GM23338 (cell line): Measurements from ENCODE around the gene ICE1. TPM values are rescaled to one million over a fixed set of nuclear protein-coding genes. Genes with fewer than 3 reads are reported as not detected.

Experiments used
- ATAC-seq: fragments of 200-7000 bp; cut with Tn5 transposase; 3 replicates; pipeline ENCODE4 v1.9.1; 2020
- DNase-seq: peaks from one replicate; pipeline ENCODE4 v3.0.0-alpha.2; 2015; ENCODE audit warnings: low spot score
- H2AFZ ChIP-seq: fragments of 200-600 bp; sonication (generic); 2 replicates; pipeline ENCODE4 v1.8.0; 2016; ENCODE audit warnings: antibody characterized with exemption, mild to moderate bottlenecking, moderate library complexity
- H3F3A ChIP-seq: fragments of 200-600 bp; sonication (generic); replicated peaks from 2 replicates; pipeline ENCODE4 v1.8.0; 2017; ENCODE audit warnings: antibody characterized with exemption, mixed run types, low read depth
- H3K27ac ChIP-seq: fragments of 200-600 bp; sonication (generic); 2 replicates; pipeline ENCODE4 v1.6.1; 2016; ENCODE audit warnings: low read depth
- H3K27me3 ChIP-seq: fragments of 200-600 bp; sonication (generic); 2 replicates; pipeline ENCODE4 v1.8.0; 2016; ENCODE audit warnings: mild to moderate bottlenecking, mixed run types, moderate library complexity; ENCODE audit not compliant: insufficient read depth
- H3K36me3 ChIP-seq: fragments of 200-600 bp; sonication (generic); 2 replicates; pipeline ENCODE4 v1.8.0; 2016; ENCODE audit warnings: mild to moderate bottlenecking; ENCODE audit not compliant: insufficient read depth
- H3K4me1 ChIP-seq: fragments of 200-600 bp; sonication (generic); 2 replicates; pipeline ENCODE4 v1.8.0; 2016; ENCODE audit warnings: mild to moderate bottlenecking, moderate library complexity; ENCODE audit not compliant: insufficient read depth
- H3K4me2 ChIP-seq: fragments of 200-600 bp; sonication (generic); 2 replicates; pipeline ENCODE4 v1.7.1; 2017; ENCODE audit warnings: mixed run types
- H3K4me3 ChIP-seq: fragments of 200-600 bp; sonication (generic); 2 replicates; pipeline ENCODE4 v1.6.1; 2016; ENCODE audit warnings: mixed run types
- H3K79me2 ChIP-seq: fragments of 200-600 bp; sonication (generic); replicated peaks from 2 replicates; pipeline ENCODE4 v1.8.0; 2017; ENCODE audit warnings: mild to moderate bottlenecking; ENCODE audit not compliant: insufficient read depth
- H3K9me2 ChIP-seq: fragments of 200-600 bp; sonication (generic); 2 replicates; pipeline ENCODE4 v1.8.0; 2017; ENCODE audit not compliant: insufficient read depth
- H4K20me1 ChIP-seq: fragments of 200-600 bp; sonication (generic); replicated peaks from 2 replicates; pipeline ENCODE4 v1.8.0; 2017; ENCODE audit warnings: mild to moderate bottlenecking; ENCODE audit not compliant: insufficient read depth
- H3K27ac Mint-ChIP-seq: 2 replicates; pipeline ENCODE4 v1.8.0; 2020; ENCODE audit warnings: inconsistent platforms, mild to moderate bottlenecking, moderate library complexity, mixed read lengths
- H3K27me3 Mint-ChIP-seq: 3 replicates; pipeline ENCODE4 v1.8.0; 2022; ENCODE audit warnings: low read depth, mild to moderate bottlenecking, moderate library complexity, mixed read lengths, inconsistent platforms; ENCODE audit not compliant: insufficient read depth, poor library complexity
- H3K36me3 Mint-ChIP-seq: 3 replicates; pipeline ENCODE4 v1.8.0; 2021; ENCODE audit warnings: low read depth, mild to moderate bottlenecking, inconsistent platforms, moderate library complexity, mixed read lengths
- H3K4me1 Mint-ChIP-seq: 3 replicates; pipeline ENCODE4 v1.8.0; 2020; ENCODE audit warnings: mild to moderate bottlenecking, inconsistent platforms, mixed read lengths
- H3K4me3 Mint-ChIP-seq: 3 replicates; pipeline ENCODE4 v1.8.0; 2021; ENCODE audit warnings: moderate library complexity, mild to moderate bottlenecking, inconsistent platforms, mixed read lengths
- H3K9me3 Mint-ChIP-seq: 3 replicates; pipeline ENCODE4 v1.8.0; 2020; ENCODE audit warnings: moderate library complexity, mild to moderate bottlenecking, inconsistent platforms, mixed read lengths
- CREB1 ChIP-seq: fragments of 250-450 bp; sonication (Bioruptor Pico); IDR thresholded peaks from 2 replicates; pipeline ENCODE4 v1.5.0; 2020; ENCODE audit warnings: low read depth, mild to moderate bottlenecking, moderate library complexity
- EZH2 ChIP-seq: fragments of 200-600 bp; sonication (generic); IDR thresholded peaks from one replicate; pipeline ENCODE4 v1.8.0; 2017; ENCODE audit warnings: antibody characterized with exemption, mild to moderate bottlenecking, low read depth; ENCODE audit not compliant: unreplicated experiment
- EZH2phosphoT487 ChIP-seq: fragments of 200-600 bp; sonication (generic); IDR thresholded peaks from one replicate; pipeline ENCODE4 v1.8.1; 2018; ENCODE audit warnings: antibody characterized with exemption; ENCODE audit not compliant: unreplicated experiment
- JUNB ChIP-seq: IDR thresholded peaks from one replicate; pipeline ENCODE4 v1.6.1; 2016; ENCODE audit warnings: antibody characterized with exemption; ENCODE audit not compliant: unreplicated experiment
- NANOG ChIP-seq: IDR thresholded peaks from 2 replicates; pipeline ENCODE4 v1.6.1; 2016; ENCODE audit warnings: antibody characterized with exemption, borderline replicate concordance
- POLR2AphosphoS5 ChIP-seq: IDR thresholded peaks from 2 replicates; pipeline ENCODE4 v1.6.1; 2016; ENCODE audit warnings: antibody characterized with exemption, low read depth
- STAT1 ChIP-seq: IDR thresholded peaks from one replicate; pipeline ENCODE4 v1.6.1; 2016; ENCODE audit warnings: antibody characterized with exemption; ENCODE audit not compliant: unreplicated experiment
- ZNF114 ChIP-seq: fragments of 250-450 bp; sonication (Bioruptor Pico); IDR thresholded peaks from 2 replicates; pipeline ENCODE4 v1.5.0; 2020; ENCODE audit warnings: mild to moderate bottlenecking, moderate library complexity
- ZNF331 ChIP-seq: fragments of 250-450 bp; sonication (Bioruptor Pico); IDR thresholded peaks from 2 replicates; pipeline ENCODE4 v1.5.0; 2020; ENCODE audit warnings: low read depth, mild to moderate bottlenecking, moderate library complexity
- polyA plus RNA-seq: library from polyadenylated mRNA; unstranded; fragments of >200 nt; fragmentation: Nextera tagmentation; extraction: Ambion mirVana; gene quantifications from 2 replicates; pipeline ENCODE4 v1.2.1, GENCODE V29; 2016
- total RNA-seq: library from RNA; depleted of rRNA; stranded (reverse); fragments of >200 nt; shearing (Covaris generic); gene quantifications from 2 replicates; pipeline ENCODE4 v1.2.3, GENCODE V29; 2014
- TF ChIP-seq, protein P1 (sequence below): IDR thresholded peaks from 2 replicates; pipeline ENCODE4 v1.6.1; 2016; ENCODE audit warnings: antibody characterized with exemption
- TF ChIP-seq, protein P2 (sequence below): fragments of 250-450 bp; sonication (Bioruptor Pico); IDR thresholded peaks from 2 replicates; pipeline ENCODE4 v1.5.0; 2020; ENCODE audit warnings: mild to moderate bottlenecking, moderate library complexity
- TF ChIP-seq, protein P3 (sequence below): IDR thresholded peaks from one replicate; pipeline ENCODE4 v1.6.1; 2018; ENCODE audit warnings: antibody characterized with exemption; ENCODE audit not compliant: unreplicated experiment
- TF ChIP-seq, protein P4 (sequence below), 2 experiments: fragments of 200-600 bp in 1 of 2; sonication (generic) in 1 of 2; conservative IDR thresholded peaks; 2 replicates each; pipeline versions ENCODE4 v1.5.1 to v1.6.1; 2016 to 2017; ENCODE audit warnings: antibody characterized with exemption in 2 of 2, low read depth in 2 of 2, mild to moderate bottlenecking in 2 of 2, moderate library complexity in 1 of 2

ICE1 gene
- total and polyA plus RNA-seq, 2 experiments from 2014 or later = 59.5 to 65.1 TPM

DNA sequence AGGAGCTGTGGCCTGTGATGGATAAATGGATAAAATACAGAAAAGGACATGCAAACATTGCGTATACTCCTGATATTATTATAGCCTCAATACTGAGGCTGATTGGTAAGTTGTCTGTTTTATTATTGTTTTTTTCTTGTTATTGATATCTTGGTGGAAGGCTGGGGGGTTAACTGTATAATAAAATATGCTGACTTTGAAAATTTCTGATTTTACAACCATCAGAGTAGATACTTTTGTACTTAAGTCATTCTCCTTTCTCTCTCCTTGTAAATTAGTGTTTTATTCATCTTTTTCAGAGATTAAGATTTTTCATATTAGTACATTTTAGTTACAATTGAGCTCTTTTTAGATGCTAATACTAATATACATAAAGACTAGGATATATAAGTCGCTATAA, 53.5 kb downstream of the ICE1 start:
- Histone ChIP-seq H3K36me3 (peaks cover 17% of the 10 kb centered on the region), H3K4me3 (no peak overlapping the region), H3K79me2 (no peaks in the 10 kb centered on the region), H3K27ac (no peak overlapping the region), H3K27me3 (no peaks in the 10 kb centered on the region), H3K4me1 (no peaks in the 10 kb centered on the region), H3F3A (no peaks in the 10 kb centered on the region), H3K9me2 (no peaks in the 10 kb centered on the region), H4K20me1 (peaks cover 3% of the 10 kb centered on the region; the same call in 1 of the 2 replicates), H3K4me2 (no peak overlapping the region), H2AFZ (no peak overlapping the region)
- Mint-ChIP-seq H3K27ac (no peak overlapping the region), H3K36me3 (peaks cover 63% of the 10 kb centered on the region), H3K27me3 (peaks cover 2% of the 10 kb centered on the region), H3K4me3 (no peak overlapping the region), H3K9me3 (peaks cover 3% of the 10 kb centered on the region; the same call in 1 of the 3 replicates), H3K4me1 (no peaks in the 10 kb centered on the region)
- TF ChIP-seq, protein P1, sequence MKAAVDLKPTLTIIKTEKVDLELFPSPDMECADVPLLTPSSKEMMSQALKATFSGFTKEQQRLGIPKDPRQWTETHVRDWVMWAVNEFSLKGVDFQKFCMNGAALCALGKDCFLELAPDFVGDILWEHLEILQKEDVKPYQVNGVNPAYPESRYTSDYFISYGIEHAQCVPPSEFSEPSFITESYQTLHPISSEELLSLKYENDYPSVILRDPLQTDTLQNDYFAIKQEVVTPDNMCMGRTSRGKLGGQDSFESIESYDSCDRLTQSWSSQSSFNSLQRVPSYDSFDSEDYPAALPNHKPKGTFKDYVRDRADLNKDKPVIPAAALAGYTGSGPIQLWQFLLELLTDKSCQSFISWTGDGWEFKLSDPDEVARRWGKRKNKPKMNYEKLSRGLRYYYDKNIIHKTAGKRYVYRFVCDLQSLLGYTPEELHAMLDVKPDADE = no peak
- TF ChIP-seq POLR2AphosphoS5 (no peak), EZH2 (no peak), ZNF114 (no peak), EZH2phosphoT487 (no peak), STAT1 (no peak), CREB1 (no peak), ZNF331 (CRISPR knock-in tag) (no peak), NANOG (no peak), JUNB (no peak)
- TF ChIP-seq, protein P2, sequence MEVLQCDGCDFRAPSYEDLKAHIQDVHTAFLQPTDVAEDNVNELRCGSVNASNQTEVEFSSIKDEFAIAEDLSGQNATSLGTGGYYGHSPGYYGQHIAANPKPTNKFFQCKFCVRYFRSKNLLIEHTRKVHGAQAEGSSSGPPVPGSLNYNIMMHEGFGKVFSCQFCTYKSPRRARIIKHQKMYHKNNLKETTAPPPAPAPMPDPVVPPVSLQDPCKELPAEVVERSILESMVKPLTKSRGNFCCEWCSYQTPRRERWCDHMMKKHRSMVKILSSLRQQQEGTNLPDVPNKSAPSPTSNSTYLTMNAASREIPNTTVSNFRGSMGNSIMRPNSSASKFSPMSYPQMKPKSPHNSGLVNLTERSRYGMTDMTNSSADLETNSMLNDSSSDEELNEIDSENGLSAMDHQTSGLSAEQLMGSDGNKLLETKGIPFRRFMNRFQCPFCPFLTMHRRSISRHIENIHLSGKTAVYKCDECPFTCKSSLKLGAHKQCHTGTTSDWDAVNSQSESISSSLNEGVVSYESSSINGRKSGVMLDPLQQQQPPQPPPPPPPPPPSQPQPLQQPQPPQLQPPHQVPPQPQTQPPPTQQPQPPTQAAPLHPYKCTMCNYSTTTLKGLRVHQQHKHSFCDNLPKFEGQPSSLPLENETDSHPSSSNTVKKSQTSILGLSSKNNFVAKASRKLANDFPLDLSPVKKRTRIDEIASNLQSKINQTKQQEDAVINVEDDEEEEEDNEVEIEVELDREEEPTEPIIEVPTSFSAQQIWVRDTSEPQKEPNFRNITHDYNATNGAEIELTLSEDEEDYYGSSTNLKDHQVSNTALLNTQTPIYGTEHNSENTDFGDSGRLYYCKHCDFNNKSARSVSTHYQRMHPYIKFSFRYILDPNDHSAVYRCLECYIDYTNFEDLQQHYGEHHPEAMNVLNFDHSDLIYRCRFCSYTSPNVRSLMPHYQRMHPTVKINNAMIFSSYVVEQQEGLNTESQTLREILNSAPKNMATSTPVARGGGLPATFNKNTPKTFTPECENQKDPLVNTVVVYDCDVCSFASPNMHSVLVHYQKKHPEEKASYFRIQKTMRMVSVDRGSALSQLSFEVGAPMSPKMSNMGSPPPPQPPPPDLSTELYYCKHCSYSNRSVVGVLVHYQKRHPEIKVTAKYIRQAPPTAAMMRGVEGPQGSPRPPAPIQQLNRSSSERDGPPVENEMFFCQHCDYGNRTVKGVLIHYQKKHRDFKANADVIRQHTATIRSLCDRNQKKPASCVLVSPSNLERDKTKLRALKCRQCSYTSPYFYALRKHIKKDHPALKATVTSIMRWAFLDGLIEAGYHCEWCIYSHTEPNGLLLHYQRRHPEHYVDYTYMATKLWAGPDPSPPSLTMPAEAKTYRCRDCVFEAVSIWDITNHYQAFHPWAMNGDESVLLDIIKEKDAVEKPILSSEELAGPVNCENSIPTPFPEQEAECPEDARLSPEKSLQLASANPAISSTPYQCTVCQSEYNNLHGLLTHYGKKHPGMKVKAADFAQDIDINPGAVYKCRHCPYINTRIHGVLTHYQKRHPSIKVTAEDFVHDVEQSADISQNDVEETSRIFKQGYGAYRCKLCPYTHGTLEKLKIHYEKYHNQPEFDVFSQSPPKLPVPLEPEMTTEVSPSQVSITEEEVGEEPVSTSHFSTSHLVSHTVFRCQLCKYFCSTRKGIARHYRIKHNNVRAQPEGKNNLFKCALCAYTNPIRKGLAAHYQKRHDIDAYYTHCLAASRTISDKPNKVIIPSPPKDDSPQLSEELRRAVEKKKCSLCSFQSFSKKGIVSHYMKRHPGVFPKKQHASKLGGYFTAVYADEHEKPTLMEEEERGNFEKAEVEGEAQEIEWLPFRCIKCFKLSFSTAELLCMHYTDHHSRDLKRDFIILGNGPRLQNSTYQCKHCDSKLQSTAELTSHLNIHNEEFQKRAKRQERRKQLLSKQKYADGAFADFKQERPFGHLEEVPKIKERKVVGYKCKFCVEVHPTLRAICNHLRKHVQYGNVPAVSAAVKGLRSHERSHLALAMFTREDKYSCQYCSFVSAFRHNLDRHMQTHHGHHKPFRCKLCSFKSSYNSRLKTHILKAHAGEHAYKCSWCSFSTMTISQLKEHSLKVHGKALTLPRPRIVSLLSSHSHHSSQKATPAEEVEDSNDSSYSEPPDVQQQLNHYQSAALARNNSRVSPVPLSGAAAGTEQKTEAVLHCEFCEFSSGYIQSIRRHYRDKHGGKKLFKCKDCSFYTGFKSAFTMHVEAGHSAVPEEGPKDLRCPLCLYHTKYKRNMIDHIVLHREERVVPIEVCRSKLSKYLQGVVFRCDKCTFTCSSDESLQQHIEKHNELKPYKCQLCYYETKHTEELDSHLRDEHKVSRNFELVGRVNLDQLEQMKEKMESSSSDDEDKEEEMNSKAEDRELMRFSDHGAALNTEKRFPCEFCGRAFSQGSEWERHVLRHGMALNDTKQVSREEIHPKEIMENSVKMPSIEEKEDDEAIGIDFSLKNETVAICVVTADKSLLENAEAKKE (CRISPR knock-in tag) = no peak
- TF ChIP-seq, protein P3, sequence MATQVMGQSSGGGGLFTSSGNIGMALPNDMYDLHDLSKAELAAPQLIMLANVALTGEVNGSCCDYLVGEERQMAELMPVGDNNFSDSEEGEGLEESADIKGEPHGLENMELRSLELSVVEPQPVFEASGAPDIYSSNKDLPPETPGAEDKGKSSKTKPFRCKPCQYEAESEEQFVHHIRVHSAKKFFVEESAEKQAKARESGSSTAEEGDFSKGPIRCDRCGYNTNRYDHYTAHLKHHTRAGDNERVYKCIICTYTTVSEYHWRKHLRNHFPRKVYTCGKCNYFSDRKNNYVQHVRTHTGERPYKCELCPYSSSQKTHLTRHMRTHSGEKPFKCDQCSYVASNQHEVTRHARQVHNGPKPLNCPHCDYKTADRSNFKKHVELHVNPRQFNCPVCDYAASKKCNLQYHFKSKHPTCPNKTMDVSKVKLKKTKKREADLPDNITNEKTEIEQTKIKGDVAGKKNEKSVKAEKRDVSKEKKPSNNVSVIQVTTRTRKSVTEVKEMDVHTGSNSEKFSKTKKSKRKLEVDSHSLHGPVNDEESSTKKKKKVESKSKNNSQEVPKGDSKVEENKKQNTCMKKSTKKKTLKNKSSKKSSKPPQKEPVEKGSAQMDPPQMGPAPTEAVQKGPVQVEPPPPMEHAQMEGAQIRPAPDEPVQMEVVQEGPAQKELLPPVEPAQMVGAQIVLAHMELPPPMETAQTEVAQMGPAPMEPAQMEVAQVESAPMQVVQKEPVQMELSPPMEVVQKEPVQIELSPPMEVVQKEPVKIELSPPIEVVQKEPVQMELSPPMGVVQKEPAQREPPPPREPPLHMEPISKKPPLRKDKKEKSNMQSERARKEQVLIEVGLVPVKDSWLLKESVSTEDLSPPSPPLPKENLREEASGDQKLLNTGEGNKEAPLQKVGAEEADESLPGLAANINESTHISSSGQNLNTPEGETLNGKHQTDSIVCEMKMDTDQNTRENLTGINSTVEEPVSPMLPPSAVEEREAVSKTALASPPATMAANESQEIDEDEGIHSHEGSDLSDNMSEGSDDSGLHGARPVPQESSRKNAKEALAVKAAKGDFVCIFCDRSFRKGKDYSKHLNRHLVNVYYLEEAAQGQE = no peak
- TF ChIP-seq, protein P4, sequence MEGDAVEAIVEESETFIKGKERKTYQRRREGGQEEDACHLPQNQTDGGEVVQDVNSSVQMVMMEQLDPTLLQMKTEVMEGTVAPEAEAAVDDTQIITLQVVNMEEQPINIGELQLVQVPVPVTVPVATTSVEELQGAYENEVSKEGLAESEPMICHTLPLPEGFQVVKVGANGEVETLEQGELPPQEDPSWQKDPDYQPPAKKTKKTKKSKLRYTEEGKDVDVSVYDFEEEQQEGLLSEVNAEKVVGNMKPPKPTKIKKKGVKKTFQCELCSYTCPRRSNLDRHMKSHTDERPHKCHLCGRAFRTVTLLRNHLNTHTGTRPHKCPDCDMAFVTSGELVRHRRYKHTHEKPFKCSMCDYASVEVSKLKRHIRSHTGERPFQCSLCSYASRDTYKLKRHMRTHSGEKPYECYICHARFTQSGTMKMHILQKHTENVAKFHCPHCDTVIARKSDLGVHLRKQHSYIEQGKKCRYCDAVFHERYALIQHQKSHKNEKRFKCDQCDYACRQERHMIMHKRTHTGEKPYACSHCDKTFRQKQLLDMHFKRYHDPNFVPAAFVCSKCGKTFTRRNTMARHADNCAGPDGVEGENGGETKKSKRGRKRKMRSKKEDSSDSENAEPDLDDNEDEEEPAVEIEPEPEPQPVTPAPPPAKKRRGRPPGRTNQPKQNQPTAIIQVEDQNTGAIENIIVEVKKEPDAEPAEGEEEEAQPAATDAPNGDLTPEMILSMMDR (conservative IDR thresholded peaks at IDR 0.05; ENCODE audit: low read depth in 2 of 2) = no peak
- ATAC-seq = no peak
- no peak for DNase-seq
